GM19372 (cell line): ENCODE data around the gene OR2S2.

Source experiments
- ATAC-seq: cut with Tn5 transposase; IDR thresholded peaks from one replicate; pipeline ENCODE4 v1.9.1; 2021; ENCODE audit warnings: mild to moderate bottlenecking, low read depth, moderate library complexity; ENCODE audit not compliant: unreplicated experiment

OR2S2 gene

DNA sequence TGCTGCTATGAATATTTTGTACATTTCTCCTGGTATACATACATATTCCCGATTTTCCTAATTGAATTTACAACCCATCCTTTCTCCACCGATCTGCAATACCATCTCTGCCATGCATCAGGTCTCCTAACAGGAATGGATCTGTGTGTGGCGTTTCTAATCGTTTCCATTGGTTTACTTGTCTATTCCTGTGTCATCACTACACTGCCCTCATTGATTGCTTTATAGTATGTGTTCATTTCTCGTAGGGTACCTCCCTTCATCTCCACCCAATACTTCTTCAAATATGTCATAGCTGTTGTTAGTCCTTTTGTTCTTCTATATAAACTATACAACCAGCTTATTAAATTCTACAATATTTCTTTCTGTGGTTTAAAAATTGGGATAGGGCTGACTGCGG is 7.1 kb upstream of the OR2S2 start:
- ATAC-seq: no peak

DNA sequence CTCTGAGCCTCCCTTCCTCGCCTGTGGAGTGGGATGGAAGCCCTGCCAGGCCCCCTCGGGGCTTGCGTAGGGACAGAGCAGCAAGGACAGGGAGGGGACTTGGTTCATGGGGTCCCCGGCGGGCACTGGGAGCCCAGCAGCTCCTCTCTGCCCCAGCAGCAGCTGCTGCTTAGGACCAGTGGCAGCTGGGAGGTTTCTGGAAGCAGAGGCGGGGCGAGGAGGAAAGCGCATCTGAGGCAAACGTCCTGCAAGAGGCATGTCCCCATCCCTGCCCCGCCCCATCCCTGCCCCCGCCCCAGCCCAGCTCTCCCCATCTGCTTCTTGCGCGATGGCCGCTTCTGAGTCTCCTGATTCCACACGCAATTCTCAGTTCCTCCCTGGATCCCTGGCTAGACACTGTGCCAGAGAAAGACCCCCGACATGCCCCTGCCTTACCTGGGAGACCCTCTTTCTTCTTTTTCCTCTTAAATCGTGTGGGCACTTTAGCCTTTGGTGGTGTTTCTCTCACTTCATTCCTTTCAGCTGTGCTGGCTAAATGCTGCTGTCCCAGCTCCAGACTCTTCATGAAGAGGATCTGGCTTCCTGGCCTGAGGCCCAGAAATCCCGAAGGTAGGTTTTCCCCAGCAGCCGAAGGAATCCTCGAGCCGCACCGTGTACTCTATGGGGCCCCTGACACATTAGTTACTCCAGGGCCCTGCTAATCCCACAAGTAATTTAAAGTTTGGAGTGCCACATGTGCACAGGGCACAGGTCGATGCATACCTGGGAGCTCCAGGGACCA is 4.4 kb upstream of the OR2S2 start:
- no peak for ATAC-seq

DNA sequence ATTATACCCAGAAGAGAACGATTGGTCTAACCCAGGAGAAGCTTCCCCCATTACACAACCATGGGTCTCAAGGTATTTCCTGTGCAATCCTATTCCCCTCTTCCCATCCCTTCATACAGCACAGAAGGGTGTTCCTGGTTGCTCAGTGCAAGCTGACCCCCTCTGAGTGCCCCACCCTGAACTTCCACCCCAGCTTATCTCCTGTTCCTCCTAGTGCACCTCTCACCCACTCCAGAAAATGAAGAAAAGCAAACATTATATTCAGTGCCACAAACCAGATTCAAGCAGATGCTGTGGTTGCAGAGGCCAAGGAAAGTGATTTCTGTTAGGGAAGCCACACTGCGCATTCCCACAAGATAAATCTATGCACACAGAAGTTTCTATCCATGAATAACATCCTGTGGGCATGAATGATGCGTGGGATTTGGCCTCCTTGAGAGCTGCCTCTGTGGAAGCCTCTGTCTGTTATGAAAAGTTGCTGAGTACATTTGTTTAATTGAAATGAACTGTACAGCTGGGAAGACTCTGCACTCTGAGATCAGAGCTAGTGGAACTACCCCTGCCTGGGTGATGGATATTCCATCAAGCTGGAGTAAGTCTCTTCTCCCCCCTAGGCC is 2.2 kb upstream of the OR2S2 start:
- ATAC-seq: no peak

DNA sequence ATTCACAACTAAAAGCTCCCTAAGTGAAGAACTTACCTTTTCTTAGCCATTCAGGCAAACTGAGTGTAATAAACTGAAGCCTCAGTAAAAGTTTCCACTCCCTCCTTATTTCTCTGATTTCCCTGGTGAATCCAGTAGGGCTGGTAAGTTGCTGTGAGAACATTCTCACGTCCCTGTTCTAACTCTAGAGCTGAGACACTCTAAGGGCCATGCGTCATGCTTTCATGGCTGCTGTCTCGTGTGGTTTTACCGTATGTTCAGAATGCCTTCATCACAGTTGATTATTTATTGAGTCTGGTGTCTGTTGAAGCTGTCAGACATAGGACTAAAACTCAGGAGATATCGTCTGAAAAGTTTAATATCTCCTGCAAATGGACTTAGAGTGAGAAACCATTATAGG is 1.3 kb downstream of the OR2S2 start:
- ATAC-seq: no peak

DNA sequence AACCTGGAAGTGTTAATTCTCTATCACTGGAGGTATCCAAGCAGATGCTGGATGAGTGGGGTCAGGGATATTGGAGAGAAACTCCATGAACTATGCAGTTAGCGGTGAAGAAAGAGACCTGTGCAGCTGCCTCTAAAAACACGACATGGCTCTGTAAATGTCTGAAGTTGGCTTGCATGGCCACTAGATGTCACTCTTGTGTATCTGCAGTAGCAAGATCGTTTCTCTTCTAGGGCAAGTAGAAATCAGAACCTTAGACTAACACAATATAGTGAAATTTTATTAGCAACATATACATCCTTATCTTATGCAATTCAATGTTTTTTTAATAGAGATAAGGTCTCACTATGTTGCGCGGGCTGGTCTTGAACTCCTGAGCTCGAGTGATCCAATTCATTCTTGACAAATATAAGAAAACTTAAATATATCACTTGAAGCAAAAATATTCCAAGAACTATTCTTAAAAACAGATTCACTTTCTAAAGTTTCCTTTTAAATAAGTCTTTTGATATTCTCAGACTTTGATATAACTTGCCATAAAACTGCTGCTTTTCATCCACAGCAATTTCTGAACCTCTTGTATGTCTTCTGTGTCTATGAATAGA is 2.9 kb downstream of the OR2S2 start:
- ATAC-seq: no peak

DNA sequence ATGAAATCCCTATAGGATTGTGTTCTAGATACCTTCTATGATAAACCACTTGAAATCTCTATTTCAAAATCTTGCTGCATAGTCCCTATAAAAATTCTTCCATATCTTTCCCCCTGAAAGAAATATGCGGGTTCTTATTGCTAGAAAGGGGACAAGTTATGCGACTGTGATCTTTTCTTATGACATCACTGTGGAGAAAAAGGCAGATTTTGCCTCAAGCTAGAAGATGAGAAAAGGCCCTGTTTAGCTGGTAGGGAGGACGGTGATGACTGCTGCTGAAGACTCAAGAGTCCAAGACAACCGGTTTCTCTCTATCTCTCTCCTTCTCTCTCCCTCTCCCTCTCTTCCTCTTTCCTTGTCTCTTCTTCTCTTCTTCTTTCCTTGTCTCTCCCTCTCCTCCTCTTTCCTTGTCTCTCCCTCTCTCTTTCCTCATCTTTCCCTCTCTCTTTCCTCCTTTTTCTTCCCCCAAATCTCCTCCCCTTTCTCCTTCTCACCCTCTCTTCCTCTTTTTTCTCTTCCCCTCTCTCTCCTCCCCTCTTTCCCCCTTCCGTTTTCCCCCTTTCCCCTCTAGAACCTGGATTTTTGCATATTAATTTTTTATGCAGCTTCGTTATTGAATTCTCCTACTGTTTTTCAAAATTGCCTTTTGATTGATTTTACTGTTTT is 5.3 kb downstream of the OR2S2 start:
- no peak for ATAC-seq

DNA sequence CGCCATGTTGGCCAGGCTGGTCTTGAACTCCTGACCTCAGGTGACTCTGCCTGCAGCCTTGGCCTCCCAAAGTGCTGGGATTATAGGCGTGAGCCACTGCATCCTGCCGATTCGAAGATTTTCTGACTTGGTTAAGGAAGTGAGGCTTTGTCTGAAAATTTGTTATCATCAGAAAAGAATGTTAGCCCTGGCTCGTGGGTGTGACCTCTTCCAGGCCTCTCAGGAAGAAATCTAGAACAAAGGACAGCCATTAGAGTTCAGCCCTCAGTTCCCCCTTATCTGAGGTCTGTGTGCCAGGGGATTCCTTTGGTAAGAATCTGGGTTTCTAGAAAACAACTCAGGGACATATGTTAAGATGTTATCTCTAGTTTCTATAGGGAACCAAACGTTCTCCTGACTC is 6.2 kb downstream of the OR2S2 start:
- ATAC-seq: no peak

DNA sequence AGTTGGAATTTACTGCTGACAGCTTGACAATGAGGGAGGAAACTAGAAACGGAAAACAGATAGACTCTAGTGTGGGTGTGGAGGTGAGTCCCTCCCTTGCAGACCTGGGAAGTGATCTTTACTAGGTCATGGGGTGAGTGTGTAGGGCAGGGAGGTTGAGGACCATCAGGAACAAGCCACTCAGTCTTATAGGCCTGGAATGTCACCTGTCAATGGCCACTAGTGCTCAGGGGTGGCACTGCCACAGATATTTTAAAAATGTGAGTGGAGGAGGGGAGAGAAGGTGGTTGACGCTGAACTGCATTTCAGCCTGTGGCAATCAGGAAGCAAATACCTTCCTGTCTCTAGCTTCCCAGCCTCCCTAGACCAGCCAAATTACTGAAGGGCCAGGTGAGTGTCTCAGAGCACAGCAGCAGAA is 9.0 kb downstream of the OR2S2 start:
- ATAC-seq: no peak

DNA sequence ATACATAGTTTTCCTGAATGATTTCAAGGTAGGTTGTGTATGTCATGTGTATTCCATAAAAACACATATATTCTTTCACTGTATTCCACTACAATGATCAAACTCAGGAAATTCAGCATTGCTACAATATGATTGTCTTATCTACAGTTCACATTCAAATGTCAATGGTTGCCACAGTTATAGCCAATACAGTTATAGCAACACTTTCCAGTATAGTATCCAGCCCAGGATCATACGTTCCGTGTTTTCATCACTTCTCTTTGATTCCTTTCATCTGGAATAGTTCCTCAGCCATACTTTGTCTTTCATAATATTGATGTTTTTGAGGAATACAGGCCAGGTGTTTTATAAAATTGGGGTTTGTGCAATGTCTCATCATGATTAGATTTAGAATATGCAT is 9.5 kb downstream of the OR2S2 start:
- no peak for ATAC-seq

DNA sequence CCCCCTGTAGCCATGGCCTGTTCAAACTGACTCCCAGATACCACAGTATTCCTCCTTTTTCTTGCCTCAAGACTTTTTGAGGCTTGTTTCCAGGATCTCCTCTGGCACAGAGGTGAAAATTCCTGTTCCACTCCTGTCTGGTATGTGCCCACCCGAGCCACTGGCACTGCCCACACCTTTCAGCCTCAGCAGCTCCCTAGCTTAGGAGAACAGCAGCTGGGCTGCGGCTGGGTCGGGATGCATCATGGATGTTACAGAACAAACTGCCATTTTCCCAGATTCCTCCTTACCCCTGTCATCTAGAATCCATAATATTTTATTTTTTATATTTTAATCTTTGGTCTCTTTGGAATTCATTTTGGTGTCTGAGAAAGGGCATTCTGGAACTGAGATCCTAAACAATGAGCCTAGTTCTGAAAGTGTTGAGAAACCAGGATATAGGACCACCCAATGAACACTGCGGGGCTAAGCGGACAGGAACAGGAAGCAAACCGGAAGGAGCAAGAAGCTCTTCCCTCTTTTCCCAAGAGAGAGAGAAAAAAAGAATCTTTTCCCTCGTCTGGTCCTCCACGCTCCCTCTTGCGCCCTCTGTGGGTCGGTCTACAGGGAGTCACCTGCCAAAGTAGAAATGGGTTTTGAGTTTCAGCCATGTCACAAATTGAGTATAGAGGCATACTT is 12.5 kb downstream of the OR2S2 start:
- no peak for ATAC-seq

DNA sequence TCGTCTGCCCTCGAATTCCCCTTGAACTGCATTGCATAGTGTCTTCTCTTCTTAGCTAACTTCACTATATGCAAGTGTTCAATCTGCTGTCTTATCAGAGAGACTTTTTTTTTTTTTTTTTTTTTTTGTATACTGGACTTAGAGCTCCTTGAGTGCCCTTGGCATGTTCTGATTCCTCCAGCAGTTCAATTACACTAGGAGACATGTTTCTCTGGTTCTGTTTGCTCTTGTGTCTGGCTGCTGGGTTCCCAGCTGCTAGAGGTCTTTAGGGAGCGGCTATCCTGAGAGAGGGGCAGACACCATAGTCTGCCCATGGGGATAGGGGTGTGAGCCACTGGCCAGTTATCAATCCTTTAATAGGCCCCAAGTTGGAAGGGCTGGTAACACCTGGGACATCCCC is 13.1 kb downstream of the OR2S2 start:
- ATAC-seq: no peak

DNA sequence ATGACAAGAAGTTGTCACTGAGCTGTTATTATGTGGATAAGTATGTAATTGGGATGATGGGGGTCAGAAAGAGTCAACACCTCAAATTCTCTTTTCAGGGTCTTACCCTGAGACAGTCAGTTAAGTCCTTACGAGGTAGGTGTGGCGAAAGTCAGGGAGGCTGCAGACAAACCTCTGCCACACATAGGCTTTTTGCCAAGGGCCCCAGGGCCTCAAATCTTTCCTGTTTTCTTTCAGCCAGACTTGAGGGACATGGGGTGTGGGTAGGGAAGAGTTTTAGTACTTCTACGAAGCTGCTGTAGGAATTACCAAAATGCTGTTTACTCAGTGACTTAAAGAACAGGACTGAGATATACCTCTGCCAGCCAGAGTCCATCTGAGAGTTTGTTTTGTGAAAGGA is 13.8 kb downstream of the OR2S2 start:
- ATAC-seq: no peak

DNA sequence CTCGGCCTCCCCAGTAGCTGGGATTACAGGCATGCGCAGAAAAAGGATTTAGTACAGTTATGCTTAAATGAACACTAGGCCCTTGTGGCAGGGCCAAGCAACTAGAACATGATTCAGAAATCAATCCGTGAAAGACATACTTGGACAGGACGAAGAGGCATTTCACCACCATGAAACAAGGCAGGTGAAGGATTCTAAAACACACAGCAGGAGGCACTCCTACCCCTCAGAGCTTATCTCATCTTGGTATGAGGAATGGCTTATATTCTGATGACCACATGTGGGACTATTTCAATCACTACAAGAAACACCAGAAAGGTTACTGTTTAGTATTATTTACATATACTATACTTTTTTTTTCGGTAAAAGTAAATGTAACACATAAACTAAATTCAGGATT is 15.7 kb downstream of the OR2S2 start:
- ATAC-seq: no peak

DNA sequence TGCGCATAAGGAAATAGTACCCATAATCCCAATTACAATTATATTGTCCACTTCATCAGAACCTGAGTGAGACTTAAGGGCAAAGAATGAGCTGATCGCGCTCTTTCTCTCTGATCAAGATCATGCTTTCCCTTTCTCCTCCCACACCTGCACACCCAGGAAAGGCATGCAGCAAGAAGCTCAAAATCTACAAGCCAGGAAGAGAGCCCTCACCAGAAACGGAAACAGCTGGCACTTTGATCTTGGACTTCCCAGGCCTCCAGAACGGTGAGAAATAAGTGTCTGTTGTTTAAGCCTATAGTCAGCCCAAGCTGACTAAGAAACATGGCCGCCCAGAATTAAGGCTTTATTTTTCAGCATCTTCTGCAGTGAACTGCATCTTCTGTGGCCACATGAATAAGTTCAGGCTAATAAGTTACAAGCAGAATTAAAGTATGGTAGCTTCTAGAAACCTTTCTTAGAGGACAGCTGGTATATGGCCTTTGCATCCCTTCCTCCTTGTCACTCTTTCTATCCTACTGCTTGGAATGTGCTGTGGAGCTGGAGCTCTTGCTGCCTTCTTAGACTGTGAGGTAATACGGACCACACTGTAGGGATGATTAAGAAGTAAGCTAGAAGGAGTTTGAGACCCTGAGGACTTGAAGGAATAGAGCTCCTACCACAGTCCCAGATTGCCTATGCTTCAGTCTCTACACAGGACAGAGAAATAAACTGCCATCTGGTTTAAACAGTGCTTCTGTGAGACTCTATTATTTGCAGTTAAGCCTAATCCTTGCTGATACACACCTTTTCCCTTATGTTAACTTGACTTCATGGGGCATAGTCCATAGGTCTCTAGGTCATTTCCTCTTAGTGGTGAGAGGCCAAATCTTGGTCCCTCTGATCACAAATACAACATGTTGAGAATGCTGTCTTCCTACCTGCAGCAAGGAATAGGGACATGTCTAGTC is 17.2 kb downstream of the OR2S2 start:
- ATAC-seq: no peak

DNA sequence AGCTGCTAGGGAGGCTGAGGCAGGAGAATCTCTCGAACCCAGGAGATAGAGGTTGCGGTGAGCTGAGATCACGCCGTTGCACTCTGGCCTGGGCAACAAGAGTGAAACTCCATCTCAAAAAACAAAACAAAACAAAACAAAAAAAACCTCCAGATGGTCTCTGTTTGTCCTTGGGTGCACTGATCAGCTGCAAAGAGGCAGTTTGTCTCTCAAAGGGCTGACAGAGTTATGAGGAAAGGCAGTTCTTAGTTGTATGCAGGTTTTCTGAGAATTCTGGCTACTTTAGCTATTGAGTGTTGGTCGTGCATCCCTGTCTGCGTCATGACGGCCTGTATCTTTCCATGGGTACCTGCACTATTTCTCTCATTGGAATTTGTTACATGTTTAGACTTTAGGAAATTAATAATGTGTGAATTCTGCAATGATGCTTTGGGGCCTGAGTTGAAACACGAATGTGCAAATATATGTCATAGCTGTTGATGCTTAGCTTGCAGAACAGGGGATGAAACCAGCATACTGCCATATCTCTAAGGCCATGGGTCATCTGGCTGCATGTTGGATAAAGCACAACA is 18.2 kb downstream of the OR2S2 start:
- ATAC-seq: no peak

DNA sequence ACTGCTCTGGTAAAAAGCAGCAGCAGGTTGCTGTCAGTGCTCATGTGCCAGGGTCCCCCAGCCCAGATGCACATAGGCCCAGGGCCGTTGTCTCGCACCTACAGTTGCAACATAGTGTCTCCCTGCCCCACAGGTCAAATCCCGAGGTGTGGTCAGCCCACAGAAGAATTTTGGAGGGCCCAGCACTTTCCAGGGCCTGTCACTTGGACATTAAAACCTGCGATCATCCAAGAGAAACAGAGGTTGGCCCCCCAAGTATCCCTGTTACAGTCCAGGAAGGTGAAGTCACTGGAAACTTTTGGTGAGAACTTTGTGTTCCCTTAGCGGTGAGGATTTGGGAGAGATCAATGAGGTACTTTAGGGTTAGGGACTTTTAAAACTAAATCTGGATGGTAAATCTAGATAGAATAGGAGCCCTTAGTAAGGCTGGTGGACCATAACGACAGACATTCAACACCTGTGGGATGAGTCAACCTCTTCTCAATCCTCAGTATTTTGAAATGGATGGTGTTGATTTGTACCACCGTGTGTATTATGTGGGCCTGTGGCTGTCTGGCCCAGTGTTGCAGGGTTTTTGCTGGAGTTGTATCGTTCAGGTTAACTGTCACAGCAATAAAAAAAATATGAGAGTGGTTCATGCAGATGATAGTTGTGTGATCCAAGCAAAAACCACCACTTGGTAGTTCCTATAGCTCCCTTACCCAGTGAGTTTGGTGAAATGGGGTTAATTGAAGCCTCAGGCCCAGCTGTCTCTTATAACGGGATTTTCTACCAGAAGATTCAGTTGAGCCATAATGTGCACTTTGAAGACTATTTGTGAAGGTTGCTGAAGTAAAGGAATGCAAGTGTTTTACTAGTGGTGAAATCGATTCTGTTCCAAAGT is 19.2 kb downstream of the OR2S2 start:
- no peak for ATAC-seq

DNA sequence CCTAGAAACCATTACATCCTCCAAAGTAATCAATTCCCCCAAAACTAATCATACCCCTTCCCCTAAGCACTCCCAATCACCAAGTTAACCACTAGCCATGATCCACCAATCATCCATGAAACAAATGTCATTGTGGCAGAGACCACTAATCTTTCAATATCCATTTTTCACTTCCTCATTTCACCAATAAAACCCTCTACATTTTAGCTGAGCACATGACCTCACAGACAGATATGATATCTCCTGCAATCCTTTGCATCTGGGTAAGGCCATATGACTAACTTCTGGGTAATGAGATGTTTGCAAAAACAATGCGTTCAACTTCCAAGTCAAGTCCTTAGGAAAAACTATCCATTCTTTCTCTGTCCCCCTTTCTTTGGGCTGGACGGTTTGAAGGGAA is 20.7 kb downstream of the OR2S2 start:
- no peak for ATAC-seq

DNA sequence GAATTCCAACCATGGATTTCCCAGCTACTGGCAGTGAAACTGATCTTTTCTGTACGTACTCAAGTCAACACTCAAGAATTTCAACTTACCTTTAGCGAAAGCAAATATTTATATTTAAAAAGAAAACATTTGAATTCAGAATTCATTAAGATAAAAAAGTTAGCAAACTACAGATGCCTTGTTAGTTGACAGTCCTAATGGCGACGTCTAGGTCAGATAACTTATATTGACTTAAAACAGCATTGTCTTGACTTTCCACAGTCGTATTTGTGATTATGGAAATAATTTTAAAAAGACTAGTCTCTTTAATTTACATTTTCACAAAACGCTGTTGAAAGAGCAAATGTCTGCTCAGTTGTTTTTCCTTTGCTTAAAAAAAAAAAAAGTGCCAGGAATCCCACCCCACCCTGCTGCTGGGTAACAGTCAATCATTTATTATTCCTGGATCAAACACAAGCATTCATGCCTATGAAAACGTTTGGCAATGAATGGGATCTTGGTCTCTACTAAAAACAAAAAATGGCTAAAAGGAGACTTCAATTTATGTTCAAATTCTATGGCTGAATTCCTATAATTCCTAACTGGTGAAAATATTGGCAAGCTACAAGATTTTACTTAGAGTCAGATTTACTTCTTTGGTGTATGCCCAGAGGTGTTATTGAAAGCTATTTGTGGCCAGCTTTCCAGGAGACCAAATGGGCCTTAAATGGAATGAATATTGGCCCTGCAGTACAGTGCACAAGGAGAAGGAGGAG is 22.0 kb downstream of the OR2S2 start:
- ATAC-seq: no peak
